ENCODE results near the gene RASAL1.

GRCh38 chr12:113069751-113070116 lies 65.8 kb downstream of the RASAL1 start:
- TF ChIP-seq CTCF (IDR thresholded peaks at IDR 0.05) (no peak), POLR2AphosphoS5 (IDR thresholded peaks at IDR 0.05) (no peak)
